Activated B cell treated with CpG ODN at 0.5 μM for 24 hours (primary cell): ENCODE measurements around the gene ROCK2. TPM values are rescaled to one million over a fixed set of nuclear protein-coding genes. Genes with fewer than 3 reads are reported as not detected.

Experiments used
- ATAC-seq: fragments of 200-7000 bp; cut with Tn5 transposase; one replicate; pipeline ENCODE4 v1.10.0; 2021; ENCODE audit warnings: low read depth, mild to moderate bottlenecking, moderate library complexity
- CTCF ChIA-PET: fragments of 350-600 bp; sonication (Branson Sonifier 250); formaldehyde crosslinking; loops from one replicate; lab custom pipeline; 2021; ENCODE audit warnings: antibody characterized with exemption; lab: Charles Lee
- POLR2A ChIA-PET: fragments of 350-600 bp; sonication (Branson Sonifier 250); formaldehyde crosslinking; loops from one replicate; lab custom pipeline; 2021; ENCODE audit warnings: antibody characterized with exemption; lab: Charles Lee
- DNase-seq: peaks from one replicate; pipeline ENCODE4 v3.0.0; 2022
- H3K27ac Mint-ChIP-seq: one replicate; pipeline ENCODE4 v1.8.0; 2020; ENCODE audit warnings: mixed read lengths
- H3K27me3 Mint-ChIP-seq: one replicate; pipeline ENCODE4 v1.8.0; 2021; ENCODE audit warnings: mixed read lengths
- H3K36me3 Mint-ChIP-seq: one replicate; pipeline ENCODE4 v1.8.0; 2021; ENCODE audit warnings: low read depth, mixed read lengths
- H3K4me1 Mint-ChIP-seq: one replicate; pipeline ENCODE4 v1.8.0; 2021; ENCODE audit warnings: mixed read lengths
- H3K4me3 Mint-ChIP-seq: one replicate; pipeline ENCODE4 v1.8.0; 2020; ENCODE audit warnings: mild to moderate bottlenecking, mixed read lengths
- H3K9me3 Mint-ChIP-seq: one replicate; pipeline ENCODE4 v1.8.0; 2020; ENCODE audit warnings: mixed read lengths
- intact Hi-C: fragments of 100-400 bp; cut with micrococcal nuclease; formaldehyde crosslinking; loops from one replicate; pipeline ENCODE4 v1.15.1; 2024
- total RNA-seq: library from RNA; stranded (reverse); gene quantifications from 2 replicates; pipeline ENCODE4 v1.2.3, GENCODE V29; 2022
- TF ChIP-seq, protein P1 (sequence below): fragments of 200-600 bp; IDR thresholded peaks from one replicate; pipeline ENCODE4 v1.8.0; 2022; ENCODE audit warnings: antibody characterized with exemption, mild to moderate bottlenecking

ROCK2 gene
- total RNA-seq, 1 donor from 2014 or later = 18.8 TPM

DNA sequence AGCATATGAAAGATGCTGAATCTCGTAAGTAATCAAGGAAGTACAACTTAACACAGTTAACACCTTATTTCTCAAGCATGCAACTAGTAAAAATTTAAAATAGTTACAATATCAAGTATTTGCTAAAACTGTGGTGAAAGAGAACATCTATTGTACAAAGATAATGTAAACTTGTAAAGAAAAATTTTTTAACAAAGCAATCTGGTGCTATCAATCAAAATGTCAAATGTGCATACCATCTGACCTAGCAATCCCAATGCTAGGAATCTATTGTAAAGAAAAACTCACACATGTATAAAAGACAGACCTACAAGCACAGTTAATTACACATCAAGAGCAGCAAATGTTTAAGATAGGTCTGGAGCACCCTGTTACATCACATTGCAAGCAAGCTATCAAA is 99.1 kb downstream of the ROCK2 start:
- no peaks in the 10 kb centered on the region for H3K4me1 Mint-ChIP-seq
- H3K27ac Mint-ChIP-seq = no peak overlapping the region
- H3K4me3 Mint-ChIP-seq = no peak overlapping the region
- H3K27me3 Mint-ChIP-seq = no peaks in the 10 kb centered on the region
- POLR2A ChIA-PET = no interaction called here
- CTCF ChIA-PET = no interaction called here
- H3K9me3 Mint-ChIP-seq = no peaks in the 10 kb centered on the region
- intact Hi-C loops = no loop called here
- TF ChIP-seq, protein P1, sequence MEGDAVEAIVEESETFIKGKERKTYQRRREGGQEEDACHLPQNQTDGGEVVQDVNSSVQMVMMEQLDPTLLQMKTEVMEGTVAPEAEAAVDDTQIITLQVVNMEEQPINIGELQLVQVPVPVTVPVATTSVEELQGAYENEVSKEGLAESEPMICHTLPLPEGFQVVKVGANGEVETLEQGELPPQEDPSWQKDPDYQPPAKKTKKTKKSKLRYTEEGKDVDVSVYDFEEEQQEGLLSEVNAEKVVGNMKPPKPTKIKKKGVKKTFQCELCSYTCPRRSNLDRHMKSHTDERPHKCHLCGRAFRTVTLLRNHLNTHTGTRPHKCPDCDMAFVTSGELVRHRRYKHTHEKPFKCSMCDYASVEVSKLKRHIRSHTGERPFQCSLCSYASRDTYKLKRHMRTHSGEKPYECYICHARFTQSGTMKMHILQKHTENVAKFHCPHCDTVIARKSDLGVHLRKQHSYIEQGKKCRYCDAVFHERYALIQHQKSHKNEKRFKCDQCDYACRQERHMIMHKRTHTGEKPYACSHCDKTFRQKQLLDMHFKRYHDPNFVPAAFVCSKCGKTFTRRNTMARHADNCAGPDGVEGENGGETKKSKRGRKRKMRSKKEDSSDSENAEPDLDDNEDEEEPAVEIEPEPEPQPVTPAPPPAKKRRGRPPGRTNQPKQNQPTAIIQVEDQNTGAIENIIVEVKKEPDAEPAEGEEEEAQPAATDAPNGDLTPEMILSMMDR = no peak
- DNase-seq = no peak
- peaks cover 31% of the 10 kb centered on the region for H3K36me3 Mint-ChIP-seq
- no peak for ATAC-seq

DNA sequence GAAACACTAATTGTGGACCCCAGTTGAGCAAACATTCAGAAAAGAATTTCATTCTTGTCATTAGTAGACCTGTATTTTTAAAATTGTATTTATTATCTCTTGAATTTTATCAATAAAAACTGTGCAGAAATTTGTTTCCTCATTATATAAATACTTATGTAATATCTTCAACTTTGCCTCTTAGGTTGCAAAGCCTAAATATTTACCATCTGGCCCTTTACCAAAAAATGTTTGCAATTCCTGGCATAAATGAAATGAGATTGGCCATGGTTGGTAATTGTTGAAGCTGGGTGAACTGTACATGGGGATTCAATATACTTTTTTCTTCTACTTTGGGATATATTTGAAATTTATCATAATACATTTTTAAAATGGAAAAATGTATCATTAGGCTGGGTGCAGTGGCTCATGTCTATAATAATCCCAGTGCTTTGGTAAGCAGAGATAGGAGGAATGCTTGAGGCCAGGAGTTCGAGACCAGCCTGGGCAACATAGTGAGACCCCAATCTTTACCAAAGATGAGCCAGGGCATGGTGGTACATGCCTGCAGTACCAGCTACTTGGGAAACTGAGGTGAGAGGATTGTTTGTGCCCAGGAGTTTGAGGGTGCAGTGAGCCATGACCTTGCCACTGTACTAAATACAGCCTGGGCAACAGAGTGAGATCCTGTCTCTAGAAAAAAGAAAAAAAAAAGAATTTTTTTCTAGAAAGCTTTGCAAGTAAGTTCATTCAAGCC is 100.2 kb downstream of the ROCK2 start:
- CTCF ChIA-PET = no interaction called here
- Mint-ChIP-seq H3K27ac (no peak overlapping the region), H3K36me3 (peaks cover 31% of the 10 kb centered on the region), H3K9me3 (no peaks in the 10 kb centered on the region), H3K4me3 (no peak overlapping the region), H3K27me3 (no peaks in the 10 kb centered on the region), H3K4me1 (peaks cover 3% of the 10 kb centered on the region)
- ATAC-seq = no peak
- no peak for DNase-seq
- POLR2A ChIA-PET = no interaction called here
- intact Hi-C loops = no loop called here
- TF ChIP-seq, protein P1 = no peak

DNA sequence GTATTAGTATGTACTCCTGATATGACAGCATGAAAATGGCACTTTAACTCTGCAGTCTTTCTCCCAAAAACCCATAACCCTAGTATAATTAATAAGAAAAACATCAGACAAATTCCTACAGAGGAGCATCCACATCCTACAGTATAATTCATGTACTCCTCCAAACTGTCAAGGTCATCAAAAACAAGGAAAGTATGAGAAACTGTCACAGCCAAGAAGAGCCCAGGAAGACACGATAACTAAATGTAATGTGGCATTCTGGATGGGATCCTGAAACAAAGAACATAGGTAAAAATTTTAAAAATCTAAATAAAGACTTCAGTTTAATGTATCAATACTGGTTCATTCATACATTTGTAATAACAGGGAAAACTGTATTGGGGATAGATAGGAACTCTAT is 100.9 kb downstream of the ROCK2 start:
- peaks cover 7% of the 10 kb centered on the region for H3K4me1 Mint-ChIP-seq
- no peak overlapping the region for H3K27ac Mint-ChIP-seq
- POLR2A ChIA-PET = no interaction called here
- DNase-seq (no peak), ATAC-seq (no peak)
- no peaks in the 10 kb centered on the region for H3K27me3 Mint-ChIP-seq
- no peaks in the 10 kb centered on the region for H3K9me3 Mint-ChIP-seq
- H3K4me3 Mint-ChIP-seq = no peak overlapping the region
- peaks cover 31% of the 10 kb centered on the region for H3K36me3 Mint-ChIP-seq
- intact Hi-C loops = no loop called here
- CTCF ChIA-PET = no interaction called here
- TF ChIP-seq, protein P1 = no peak

DNA sequence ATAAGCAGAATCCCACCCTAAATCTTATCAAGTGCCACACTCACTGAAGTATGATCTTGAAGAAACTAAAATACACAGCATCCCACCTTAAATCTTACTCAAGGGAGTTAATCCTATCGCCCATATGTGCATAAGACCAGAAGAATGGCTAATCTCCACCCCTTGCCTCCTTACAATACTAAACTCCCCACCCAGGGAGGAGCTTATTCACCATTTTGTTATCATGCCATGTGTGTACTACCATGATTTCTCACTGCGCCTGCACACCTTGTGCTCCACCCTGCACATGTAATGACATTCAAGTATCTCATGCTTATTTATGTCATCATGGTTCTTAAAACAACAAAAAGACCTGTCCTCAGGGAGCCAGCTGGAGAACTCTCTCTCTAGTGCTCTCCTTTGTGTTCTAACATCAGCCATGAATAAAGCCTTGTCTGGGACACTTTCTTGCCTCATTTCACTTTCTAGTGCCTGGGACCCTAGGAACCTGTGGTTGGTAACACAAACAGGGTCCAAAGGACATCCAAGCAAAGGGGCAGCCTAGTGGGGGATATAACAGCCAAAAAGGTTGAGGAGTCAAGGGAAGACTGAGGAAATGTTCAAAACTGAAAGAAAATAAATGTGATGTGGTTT is 101.8 kb downstream of the ROCK2 start:
- Mint-ChIP-seq H3K9me3 (no peaks in the 10 kb centered on the region), H3K36me3 (peaks cover 26% of the 10 kb centered on the region), H3K4me3 (no peak overlapping the region), H3K27me3 (no peaks in the 10 kb centered on the region), H3K4me1 (peaks cover 7% of the 10 kb centered on the region), H3K27ac (no peak overlapping the region)
- intact Hi-C loops = no loop called here
- TF ChIP-seq, protein P1 = no peak
- ChIA-PET CTCF (no interaction called here), POLR2A (no interaction called here)
- DNase-seq = no peak
- no peak for ATAC-seq

DNA sequence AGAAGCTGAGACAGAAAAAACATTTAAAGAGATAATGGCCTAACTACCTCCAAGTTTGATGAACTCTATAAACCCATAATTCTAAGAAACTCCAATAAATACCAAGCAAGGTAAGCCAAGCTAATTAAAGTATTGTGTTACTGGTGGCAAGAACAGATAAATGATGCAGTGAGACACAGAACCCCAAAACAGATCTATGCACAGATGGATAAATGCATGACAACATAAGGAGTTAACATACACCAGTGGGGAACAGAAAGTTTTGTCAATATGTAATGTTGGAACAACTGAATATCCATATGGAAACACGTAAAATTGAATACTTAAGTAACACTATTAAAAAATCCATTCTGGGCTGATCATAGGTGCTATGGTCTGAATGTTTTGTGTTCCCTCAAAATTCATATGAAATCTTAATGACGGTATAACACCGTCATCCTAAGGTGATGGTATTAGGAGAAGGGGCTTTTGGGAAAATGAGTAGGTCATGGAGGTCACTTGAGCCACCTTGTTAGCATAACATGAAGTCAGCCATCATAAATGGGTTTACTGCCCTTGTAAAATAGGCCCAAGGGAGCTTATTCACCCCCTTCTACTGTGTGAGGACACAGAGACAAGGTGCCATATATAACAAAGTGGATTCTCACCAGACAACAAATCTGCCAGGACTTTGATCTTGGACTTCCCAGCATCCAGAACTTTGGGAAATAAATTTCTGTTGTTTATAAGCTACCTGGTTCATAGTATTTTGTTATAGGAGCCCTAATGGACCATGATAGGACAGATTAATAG is 102.8 kb downstream of the ROCK2 start:
- H3K36me3 Mint-ChIP-seq = peaks cover 17% of the 10 kb centered on the region
- CTCF ChIA-PET = no interaction called here
- intact Hi-C loops = no loop called here
- peaks cover 7% of the 10 kb centered on the region for H3K4me1 Mint-ChIP-seq
- POLR2A ChIA-PET = no interaction called here
- no peak overlapping the region for H3K4me3 Mint-ChIP-seq
- no peak for ATAC-seq
- no peaks in the 10 kb centered on the region for H3K27me3 Mint-ChIP-seq
- no peak overlapping the region for H3K27ac Mint-ChIP-seq
- TF ChIP-seq, protein P1 = no peak
- DNase-seq = no peak
- H3K9me3 Mint-ChIP-seq = no peaks in the 10 kb centered on the region
